Medulla oblongata (tissue), 1 donor: ENCODE results near the gene FOXD2.
"Not testable (repeated sequence)": the region's sequence is repeated elsewhere in the genome, so short reads cannot be mapped to it uniquely, and the experiment has no call there.

ENCODE experiments used
- DNase-seq: peaks from one replicate; pipeline ENCODE4 v3.0.0-alpha.2; 2015; ENCODE audit errors: extremely low spot score

Gene FOXD2

DNA sequence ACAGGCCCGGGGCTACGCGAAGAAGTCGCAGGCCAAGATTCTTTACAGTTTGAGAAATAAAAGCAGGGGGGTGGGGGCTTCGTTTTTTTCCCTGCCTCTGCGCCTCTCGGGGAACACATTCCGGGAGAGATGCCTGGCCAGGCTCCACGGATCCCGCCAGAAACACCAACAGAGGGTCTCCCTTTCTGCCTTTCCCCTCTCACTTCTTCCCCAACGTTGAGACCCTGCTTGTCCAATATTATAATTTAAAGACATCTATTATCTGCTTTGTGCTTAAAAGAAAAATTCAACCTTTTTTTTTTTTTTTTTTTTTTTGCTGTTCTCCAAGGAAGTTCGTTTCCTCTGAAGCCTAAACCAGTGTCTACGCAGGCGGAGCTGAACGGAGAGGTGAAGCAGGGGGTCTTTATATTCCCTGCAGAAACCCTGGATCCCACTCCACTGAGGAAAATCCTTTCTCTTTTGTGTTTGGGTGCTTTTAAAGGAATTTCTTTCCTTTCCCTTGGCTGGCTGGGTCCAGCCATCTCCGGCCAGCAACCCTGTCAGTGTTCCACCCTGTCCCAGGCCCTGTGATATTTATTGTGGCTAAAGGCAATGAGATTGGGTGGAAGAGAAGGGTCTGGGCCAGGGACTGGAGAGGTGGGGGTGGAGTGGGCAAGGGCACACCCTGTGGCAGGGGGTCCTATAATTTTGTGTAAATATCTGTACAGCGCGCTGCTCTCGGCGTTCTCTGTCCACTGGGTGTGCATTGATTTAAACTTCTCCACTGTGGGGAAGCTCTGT, 2.2 kb downstream of the FOXD2 start:
- DNase-seq = no peak

DNA sequence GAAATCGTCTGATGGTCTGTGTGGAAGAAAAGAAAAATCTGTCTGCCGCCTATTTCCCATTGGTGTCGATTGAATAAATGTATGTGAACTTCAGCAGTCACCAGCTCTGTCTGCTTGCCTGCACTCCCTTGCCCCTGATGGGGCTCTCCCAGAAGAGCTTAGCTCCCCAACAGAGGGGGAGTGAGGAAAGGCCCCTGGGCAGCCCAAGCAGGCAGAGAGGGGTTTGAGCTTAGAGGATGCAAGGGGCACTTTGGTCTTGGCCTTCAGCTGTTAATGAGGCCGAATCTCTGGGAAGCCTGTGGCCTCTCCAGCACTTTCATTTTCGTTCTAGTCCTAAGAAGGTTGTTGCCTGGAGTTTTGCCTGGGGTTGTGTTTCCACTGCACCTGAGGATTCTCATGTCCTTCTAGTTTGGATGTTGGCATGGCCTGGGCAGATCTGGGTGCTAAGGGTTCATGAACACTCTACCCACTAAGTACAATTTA, 2.8 kb downstream of the FOXD2 start:
- DNase-seq = no peak

DNA sequence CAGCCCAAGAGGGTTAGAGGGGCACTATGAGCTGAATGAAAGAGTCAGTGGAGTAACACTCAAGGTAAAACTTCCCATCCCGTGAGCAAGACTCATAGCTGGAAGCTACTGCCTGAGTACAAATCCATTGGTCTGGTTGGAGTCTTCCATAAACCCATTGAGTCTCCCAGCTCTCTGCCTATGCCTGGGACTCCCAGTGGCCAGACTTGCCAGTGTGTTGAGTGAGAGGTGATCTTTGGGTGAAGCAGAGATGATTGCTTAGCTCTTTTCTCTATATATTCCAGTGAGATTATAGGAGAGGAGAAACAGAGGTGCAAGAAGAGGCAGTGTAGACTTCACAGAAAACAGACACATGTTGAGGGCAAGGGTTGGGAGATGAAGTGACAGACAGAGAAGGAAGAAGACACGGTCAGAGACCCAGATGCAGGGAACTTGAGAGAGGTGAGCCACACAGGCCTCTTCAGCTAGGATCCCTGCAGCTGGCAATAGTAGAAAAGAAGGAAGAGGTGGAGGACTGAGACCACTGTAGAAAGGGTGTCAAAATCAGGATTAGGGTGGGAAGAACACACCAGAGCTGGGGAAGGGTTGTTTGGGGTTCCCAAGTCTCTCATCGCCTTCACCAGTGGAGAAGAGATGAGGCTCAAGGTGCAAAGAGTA, 3.7 kb downstream of the FOXD2 start:
- no peak for DNase-seq

DNA sequence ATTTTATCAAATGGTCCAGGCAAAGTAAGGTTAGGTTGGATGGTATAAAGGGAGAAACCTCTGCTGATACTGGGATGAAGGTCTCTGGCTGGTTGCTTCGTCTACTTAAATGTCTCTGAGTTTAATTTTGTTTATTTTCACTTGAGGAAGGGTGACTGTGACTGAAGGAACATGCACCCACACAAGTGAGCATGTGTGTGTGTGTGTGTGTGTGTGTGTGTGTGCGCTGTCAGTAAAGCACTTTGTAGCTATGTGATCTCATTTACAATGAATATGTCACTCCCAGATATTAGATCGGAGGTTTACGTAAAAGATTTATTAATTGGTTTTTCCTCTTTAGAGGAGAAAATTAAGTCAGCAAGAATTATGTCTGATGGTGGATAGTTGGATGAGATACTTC, 4.4 kb downstream of the FOXD2 start:
- no peak for DNase-seq

DNA sequence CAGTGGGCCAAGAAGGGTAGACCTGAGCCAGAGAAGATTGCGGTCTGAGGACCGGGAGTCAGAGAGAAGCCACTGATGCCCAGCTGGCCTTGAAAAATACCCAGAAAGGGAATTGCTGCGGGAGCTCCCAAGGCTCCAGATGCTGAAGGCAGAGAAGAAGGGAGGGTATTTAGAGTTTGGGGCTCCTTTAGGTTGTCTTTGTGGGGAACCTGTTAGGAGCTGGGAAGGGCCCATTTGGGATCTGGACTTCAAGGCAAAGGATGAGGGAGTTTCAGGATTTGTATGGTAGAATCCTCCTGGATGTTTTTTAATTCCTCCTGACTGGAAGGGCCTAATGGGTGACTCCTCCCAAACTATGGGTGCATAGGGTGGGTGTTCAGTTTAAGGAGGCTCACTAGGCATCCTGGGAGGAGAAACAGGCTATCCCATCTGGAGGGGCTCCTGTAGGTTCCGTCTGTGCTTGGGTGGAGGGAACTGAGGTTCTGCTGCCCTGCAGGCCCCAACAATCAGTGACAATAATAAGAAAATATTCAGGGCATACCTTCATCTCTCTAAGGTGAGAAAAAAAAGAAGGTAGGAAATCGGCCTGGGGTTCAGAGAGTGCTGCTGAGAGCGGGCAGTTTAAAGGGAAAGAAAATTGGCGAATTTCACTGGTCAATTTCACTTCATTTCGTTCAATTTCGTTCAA, 5.1 kb downstream of the FOXD2 start:
- no peak for DNase-seq

DNA sequence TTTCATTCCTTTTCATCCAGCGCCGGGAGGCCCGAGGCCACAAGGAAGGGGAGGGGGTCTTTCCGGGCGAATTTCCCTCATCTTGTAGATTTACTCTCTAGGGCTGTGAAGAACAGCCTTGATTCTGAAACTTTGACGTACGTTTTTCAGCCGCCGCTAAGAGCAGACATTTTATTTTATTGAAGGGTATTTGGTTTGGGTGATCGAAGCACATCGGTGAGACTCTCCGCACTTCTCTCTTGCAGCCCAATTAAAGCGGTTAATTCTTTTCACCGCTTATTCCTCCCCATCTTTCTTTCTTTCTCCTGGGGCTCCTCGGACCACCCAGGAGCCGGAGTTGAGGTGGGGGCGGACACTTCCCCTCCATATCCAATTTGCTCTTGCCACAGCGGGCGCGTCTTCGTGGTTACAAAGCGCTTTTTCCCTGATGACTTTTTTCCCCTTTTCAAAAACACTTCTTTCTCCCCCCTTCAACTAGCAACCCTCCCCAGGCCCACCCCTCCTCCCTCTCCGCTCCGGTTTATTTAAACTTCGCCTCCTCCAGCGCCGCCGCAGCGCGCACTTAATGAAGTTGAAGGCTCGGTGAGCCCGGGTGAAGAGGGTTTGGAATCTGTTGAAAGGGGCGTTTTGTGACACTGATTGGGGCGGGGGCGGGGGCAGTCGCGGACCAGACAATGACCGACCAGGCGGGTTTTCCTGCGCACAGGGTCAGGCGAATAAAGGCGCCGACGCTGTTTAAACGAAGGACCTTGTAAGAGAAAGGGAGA, 5.9 kb downstream of the FOXD2 start:
- no peak for DNase-seq

DNA sequence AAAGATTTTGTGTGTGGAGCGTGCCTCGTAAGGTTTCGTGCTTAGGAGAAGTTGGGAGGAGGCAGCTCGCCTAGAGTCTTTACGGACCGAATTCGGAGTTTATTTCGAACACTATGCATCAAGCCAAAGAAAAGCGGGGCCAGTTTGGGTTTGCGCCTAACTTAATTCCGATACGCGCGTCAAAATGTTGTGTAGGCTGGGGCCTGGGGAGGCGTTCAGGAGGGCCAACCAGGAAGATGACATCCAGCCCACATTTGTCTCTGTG, 6.4 kb downstream of the FOXD2 start:
- no peak for DNase-seq

DNA sequence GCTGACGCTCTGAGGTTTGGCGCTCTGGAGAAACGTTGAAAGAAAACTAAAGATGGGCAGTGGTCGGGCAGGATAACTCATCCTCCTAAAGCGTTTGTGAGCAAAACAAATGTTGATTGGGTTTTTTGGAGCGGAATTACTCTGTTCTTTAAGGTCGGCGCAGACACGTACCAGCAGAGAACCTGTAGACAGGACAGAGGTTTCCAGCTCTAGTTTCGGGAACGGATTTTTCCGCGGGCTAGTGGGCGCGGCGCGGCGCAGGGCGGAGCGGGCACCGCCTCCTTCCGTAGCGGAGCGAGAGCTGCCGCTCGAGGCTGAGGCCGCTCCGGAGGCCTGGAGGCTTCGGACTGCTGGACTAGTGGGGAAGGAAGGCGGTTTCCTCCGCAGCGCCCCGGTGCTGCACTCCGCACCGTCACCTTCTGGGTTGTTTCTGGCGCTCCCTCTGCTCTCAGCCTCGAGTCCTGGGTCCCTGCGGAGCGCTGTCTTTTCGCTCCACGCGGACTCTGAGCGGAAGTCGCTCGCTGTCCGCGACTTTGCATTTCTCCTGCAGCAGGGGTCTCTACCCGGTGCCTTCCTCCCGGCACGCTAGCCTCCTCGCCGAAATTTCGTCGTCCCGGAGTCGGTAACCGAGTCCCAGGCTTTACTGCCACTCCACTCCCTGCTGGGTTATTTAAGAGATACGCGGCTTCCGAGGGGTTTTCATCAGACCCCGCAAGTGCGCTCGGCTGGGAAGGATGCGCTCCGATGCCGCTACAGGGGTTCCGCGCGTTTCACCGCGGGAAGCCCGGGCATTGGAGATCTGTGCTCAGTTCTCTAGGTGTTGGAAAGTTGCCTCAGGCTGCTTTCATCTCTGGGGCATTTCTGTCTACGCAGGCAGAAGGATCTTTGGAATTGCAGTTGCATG, 7.0 kb downstream of the FOXD2 start:
- no peak for DNase-seq

DNA sequence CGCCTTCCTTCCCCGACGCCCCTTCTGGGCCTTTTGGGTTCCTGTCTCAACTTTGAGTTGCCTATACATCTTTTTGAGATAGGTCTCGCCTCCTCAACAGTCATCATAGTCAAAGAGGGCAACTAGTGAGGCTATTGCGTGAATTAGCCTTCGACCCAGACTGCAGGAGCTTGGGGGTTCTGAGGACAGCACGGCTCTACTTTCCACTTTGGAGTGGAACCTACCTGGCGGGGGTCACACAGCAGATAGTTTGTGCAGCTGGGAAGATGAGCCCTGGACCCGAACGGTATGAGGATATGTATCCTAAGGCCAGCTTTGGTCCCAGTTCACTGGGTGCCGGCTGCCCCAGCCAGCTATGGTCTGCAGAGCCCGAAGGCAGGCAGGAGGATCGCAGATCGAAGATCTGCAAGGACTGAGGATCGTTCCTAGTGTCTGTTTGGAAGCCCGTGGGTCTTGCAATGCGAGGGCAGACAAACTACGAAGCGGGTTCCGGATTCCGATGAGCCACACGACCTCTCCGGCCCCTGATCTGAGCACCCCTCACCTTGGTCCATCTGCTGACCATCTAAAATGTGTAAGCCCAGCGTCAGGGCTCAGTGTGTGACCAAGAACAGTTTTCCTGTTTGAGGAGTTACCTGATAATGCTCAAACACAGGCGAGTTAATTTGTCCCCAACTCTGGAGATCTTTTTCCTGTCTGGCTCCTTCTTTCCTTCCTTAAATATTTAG, 8.1 kb downstream of the FOXD2 start:
- DNase-seq = no peak

DNA sequence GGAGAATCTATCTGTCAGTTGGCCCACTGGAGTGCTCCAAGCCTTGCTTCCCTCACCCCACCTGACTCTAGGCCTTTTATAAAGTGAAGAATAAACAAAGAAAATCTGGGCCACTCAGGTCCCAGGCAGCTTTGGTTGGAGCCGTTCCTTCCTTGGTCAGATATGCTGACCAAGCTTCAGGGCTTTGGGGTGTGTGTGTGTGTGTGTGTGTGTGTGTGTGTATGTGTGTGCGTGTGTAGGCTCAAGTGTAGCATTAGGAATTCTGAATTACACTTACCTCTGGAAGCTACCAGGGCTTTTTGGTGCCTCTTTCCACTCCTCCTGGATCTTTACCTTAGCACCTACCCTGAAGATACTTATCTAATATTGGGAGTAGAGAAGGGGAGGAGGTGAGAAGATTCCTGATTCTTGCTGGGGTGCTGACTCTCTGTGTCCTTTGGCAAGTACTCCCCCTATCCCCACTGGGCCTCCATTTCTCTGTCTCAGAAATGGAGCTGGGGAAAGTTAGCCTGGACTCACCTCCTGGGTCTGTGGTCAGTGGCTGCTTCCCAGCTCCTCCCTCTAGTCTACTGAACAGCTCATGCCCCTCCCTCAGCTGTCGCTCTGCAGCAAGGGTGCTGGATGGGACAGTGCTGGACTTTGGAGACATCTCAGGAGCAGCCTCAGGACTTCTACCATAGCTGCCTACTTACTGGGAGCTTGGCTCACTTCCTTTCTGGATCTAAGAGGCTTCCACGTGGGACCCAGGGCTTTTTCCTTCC, 10.8 kb downstream of the FOXD2 start:
- no peak for DNase-seq

DNA sequence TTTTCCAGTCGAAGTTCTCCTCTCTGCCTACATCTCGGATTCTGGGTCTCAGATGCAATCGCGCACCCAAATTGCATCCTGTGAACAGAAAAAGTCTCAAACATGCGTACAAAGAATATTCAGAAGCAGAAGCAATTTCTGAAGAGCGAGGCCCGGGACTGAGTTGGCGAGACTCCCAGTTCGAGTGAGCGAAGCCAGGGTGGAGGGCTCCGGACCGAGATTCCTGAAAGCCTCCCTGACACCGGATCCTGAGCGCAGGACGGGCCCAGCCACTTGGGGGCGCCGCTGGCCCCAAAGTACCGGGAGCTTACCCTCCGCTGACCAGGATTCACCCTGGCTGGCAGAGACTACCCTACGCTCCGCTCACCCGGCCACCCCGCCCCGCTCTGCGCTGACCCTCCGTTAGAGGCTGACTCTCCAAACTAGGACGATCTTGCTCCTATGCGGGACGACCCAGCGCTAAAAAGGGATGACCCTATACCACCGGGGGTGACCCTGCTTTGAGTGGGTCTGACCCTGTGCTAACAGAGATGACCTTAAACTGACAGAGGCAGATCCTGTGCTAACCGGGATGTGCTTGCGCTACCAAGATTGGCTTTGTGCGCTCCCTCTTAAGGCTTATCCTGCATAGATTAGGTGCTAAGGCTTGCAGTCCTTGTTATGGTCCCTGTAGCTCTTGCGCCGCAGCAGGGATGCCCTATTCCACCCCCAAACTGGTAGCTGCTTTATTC, 12.1 kb downstream of the FOXD2 start:
- peak; percentile 13 for DNase-seq

DNA sequence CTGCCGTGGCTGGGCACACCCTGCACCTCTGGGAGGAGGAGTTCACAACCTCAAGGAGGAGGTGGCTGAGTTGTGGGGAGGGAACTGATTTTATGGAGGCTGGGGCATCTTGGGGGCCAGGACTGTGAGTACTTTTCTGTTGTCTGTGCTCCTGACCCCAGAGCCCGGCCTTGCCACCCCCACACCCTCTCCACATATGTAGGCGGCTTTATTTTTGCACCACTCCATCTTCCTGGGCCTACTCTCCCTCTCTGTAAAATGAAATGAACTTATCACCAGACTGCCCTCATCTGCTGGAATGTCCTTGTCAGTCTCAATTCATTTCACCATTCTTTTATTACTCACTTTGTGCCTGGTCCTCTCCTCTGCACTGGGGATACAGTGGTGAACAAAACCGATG, 12.8 kb downstream of the FOXD2 start:
- DNase-seq = no peak

DNA sequence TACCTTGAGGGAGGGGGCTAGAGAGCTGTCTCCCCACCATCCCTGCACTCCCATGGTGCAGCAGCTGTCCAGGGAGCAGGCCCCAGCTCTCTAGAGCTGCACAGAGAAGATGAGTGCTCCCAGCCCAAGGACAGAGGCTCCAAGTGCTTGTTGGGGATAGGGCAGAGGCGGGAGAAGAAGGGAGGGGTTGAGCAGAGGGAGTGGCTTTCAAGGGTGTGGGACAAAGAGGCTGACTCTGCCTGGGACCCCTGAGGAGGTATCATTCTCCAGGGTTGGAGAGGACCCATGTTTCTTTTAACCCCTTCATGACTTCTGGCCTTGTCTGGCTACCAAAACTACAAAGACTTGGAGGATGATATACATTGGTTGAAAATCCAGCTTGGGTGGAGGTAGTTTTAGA, 14.6 kb downstream of the FOXD2 start:
- no peak for DNase-seq

DNA sequence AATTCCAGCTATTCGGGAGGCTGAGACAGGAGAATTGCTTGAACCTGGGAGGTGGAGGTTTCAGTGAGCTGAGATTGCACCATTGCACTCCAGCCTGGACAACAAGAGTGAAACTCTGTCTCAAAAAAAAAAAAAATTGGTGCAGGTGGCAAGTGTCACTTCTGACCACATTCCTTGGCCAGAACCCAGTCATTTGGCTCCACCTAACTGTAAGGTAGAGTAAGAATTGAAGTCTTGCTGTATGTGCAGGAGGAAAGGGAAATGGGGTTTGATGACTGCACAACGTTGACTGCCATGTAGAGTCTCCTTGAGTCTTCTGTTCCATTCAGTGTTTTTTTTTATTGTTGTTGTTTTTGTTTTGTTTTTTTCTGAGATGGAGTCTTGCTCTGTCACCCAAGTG, 16.1 kb downstream of the FOXD2 start:
- not testable (repeated sequence) for DNase-seq

DNA sequence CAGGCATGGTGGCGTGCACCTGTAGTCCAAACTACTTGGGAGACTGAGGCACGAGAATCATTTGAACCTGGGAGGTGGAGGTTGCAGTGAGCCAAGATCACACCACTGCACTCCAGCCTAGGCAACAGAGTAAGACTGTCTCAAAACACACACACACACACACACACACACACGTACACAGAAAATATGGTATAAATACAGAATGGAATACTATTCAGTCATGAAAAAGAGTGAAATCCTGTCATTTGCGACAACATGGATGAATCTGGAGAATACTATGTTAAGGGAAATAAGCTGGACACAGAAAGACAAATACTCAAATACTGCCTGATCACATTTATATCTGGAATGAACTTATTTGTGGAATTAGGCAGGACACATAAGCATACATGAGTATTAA, 18.4 kb downstream of the FOXD2 start:
- DNase-seq = no peak

DNA sequence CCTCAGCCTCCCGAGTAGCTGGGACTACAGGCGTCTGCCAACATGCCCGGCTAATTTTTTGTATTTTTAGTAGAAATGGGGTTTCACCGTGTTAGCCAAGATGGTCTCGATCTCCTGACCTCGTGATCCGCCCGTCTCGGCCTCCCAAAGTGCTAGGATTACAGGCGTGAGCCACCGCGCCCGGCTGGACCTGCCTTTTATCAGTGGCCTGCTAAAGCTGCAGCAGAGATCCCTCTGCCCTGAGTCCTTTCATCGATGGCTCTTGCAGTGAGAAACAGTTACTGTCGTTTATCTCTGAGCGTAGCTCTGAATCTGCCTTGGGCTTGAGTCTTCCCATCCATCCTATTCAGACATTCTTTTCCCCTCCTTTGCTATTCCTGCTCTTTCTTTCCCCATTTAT, 19.7 kb downstream of the FOXD2 start:
- not testable (repeated sequence) for DNase-seq

DNA sequence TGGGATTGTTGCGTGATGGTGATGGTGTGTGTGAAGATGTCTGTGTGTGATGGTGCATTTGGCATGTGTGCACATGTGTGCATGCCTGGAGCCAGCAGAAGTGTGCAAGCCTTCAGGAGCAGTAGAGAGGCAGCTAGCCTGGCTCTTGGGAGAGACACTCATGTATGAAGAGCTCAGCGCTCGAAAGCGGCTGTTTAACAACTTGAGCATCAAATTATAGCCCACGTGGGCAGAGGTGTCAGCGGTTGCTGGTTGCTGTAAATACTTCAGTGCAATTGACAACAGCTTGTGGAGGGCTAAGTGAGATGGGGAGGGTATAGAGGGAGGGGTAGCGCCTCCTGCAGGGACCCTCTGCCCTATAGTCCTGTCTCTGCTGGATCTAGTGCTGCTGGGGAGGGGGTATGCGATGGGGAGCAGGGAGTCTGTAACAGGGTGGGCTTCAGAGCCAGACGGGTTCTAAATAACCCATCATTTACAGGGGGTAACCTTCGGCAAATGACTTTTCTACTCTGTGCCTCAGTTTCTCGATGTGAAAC, 21.5 kb downstream of the FOXD2 start:
- DNase-seq = no peak

DNA sequence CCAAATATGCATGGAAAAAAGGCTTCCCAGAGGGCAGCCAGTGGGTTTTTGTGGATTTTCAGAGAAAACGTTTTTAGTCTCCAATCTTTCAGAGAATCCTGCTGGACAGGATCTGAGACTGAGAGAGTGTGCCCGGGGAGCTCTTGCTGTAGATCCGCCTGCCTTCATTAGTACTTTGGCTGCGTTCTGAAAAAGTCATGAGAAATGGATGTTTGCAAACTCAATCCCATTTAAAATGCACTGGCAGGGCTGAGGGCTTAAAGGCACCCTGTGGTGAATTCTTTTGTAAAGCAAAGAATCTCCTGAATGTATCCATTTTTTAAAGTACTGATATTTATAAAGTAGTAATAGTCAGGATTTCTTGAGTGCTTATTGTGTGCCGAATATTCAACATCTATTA, 22.2 kb downstream of the FOXD2 start:
- no peak for DNase-seq

DNA sequence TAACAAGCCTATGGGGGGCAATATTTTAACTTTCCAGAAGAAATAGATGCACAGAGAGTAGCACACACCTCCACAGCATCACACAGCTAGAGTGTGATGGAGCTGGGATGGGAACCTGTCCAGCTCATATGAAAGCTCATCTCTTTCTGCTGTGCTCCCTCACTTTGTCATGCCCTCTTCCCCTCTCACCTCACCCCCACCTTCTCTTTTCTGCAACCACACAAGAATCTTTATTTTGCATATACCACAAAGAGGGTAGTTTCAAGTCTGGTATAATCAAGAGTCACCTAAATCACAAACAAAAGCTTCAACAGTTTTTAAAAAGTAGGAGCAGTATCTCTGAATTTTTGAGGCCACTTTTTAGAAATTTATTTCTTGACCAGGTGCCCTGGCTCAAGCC, 22.6 kb downstream of the FOXD2 start:
- DNase-seq = no peak
